HG03025 (cell line): ENCODE results near the gene PIGL.
"Not testable (repeated sequence)": the region's sequence is repeated elsewhere in the genome, so short reads cannot be mapped to it uniquely, and the experiment has no call there.

Experiments used
- ATAC-seq: cut with Tn5 transposase; IDR thresholded peaks from one replicate; pipeline ENCODE4 v1.9.1; 2021; ENCODE audit warnings: mild to moderate bottlenecking, moderate library complexity; ENCODE audit not compliant: unreplicated experiment, low FRiP score

Gene PIGL

GRCh38 chr17:16215965-16216316, 1.1 kb upstream of the PIGL start:
- peak; percentile 3 for ATAC-seq

- ATAC-seq = not testable (repeated sequence)
Measured at GRCh38 chr17:16216341-16217001, 539 bp upstream of the PIGL start.

GRCh38 chr17:16222406-16222805, 5.4 kb downstream of the PIGL start:
- no peak for ATAC-seq

GRCh38 chr17:16229912-16230561, 13.0 kb downstream of the PIGL start:
- ATAC-seq = not testable (repeated sequence)

GRCh38 chr17:16232391-16232790, 15.4 kb downstream of the PIGL start:
- no peak for ATAC-seq

GRCh38 chr17:16239931-16240330, 22.9 kb downstream of the PIGL start:
- no peak for ATAC-seq

GRCh38 chr17:16241906-16242399, 24.9 kb downstream of the PIGL start:
- ATAC-seq = no peak

DNA sequence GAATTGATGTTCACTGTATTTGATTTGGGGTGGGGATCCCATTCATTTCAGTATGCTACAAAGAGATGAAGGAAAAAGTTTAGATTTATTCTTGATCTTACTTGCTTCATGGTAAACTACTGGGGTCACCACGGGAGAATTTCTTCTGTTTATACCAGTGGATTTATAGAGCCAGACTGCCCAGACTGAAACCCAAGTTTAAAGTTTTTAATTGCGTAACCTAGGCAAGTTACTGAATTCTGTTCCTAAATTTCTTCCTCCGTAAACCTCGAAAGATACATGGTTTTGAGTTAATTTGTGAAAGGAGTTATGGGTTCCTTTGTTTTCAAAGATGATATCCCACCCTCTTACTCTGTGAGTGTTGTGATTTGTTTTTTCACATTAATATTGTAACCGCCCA, 26.4 kb downstream of the PIGL start:
- ATAC-seq = no peak

DNA sequence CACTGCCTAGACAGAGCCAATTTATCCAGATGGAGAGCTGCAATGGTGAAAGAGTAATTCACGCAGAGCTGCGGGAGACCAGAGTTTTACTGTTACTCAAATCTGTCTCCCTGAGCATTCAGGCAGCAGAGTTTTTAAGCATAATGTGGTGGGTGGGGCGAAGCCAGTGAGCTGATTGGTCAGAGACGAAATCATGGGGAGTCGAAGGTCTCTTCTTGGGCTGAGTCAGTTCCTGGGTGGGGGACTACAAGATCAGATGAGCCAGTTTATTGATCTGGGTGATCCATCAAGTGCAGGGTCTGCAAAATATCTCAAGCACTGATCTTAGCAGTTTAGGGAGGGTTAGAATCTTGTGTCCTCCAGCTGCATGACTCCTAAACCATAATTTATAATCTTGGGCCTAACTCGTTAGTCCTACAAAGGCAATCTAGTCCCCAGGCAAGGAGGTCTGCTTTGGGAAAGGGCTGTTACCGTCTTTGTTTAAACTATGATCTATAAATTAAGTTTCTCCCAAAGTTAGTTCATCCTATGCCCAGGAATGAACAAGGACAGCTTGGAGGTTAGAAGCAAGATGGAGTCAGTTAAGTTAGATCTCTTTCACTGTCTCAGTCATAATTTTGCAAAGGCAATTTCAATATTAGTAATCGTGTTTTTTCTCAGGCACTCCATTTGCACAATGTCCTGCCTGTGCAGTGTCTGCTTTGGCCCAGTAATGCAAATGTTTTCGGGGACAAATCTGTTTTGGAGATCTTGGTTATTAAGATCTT, 27.0 kb downstream of the PIGL start:
- no peak for ATAC-seq

GRCh38 chr17:16247586-16247984, 30.6 kb downstream of the PIGL start:
- no peak for ATAC-seq

DNA sequence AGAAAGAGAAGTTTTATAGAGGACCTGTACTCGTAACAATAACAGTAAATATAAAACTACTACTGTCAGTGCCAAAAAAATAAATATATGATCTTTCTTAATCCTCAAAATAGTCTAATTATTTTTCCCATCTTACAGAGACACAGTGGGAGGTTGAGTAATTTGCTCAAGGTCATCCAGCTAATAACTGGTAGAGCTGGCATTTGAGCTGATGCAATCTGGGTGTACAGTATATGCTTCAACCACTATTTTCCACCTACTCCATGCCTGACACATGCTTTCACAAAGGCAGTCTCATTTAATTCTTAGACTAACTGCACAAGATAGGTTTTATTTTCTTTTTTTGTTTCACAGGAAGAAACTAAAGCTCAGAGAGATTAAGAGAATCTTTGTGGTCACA, 33.6 kb downstream of the PIGL start:
- ATAC-seq = no peak

DNA sequence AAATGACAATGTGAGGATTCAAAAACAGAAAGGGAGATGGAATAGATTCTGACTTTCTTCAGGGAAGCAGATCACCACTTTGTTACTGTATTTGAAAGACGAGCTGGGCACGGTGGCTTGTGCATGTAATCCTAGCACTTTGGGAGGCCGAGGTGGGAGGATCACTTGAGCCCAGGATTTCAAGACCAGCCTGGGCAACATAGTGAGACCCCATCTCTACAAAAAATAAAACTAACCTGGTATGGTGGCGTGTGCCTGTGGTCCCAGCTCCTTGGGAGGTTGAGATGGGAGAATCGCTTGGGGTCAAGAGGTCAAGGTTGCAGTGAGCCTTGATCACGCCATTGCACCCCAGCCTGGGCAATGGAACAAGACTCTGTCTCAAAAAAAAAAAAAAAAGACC, 34.0 kb downstream of the PIGL start:
- no peak for ATAC-seq

GRCh38 chr17:16251556-16251955, 34.5 kb downstream of the PIGL start:
- no peak for ATAC-seq

GRCh38 chr17:16254773-16255400, 37.9 kb downstream of the PIGL start:
- no peak for ATAC-seq

- ATAC-seq = no peak
Measured at GRCh38 chr17:16255481-16255921, 38.5 kb downstream of the PIGL start.

GRCh38 chr17:16258901-16259300, 41.9 kb downstream of the PIGL start:
- ATAC-seq = no peak

DNA sequence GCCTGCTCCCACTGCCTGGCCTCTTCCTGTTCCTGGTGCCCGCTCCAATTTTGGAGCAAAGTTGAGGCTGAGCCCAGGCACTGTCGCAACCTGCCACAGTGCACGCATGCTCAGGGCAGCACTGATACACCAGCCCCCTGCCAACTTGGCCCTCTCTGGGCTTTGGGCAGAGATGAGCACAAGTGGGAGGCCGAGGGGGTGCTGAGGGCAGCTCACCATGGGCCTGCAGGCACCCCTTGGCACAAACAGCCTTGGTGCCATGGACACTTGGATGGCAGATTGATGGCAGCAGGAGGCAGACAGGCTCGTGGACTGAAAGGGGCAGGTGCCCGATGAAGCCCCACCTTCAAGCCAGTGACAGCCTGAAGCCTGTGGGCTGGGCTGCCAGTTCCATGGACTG, 42.9 kb downstream of the PIGL start:
- ATAC-seq = no peak

- ATAC-seq = no peak
Measured at GRCh38 chr17:16261049-16261448, 44.0 kb downstream of the PIGL start.

DNA sequence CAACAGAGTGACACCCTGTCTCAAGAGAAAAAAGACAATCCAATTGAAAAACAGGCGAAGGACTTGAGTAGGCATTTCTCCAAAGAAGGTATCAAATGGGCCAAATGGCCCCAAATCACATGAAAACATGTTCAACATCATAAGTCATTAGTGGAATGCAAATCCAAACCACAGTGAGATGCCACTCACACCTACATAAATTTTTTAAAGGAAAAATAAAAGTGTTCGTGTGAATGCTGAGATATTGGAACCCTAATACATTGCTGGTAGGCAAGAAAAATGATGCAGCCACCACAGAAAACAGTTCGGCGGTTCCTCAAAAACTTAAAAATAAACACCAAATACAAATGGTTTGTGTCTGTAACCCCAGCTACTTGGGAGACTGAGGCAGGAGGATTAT, 45.2 kb downstream of the PIGL start:
- ATAC-seq = no peak

DNA sequence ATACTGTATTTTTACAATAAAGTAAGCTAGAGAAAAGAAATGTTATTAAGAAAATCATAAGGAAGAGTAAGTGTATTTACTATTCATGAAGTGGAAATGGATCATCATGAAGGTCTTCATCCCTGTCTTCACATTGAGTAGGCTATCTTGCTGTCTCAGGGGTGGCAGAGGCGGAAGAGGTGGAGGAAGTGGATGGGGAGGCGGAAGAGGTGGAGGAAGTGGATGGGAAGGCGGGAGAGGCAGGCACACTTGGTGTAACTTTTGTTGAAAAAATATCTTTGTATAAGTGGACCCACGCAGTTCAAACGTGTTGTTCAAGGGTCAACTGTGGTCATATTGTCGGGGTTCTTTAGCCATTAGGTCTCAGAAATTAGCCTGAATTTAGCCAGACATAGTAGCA, 50.2 kb downstream of the PIGL start:
- no peak for ATAC-seq

- ATAC-seq = no peak
Measured at GRCh38 chr17:16269658-16270057, 52.6 kb downstream of the PIGL start.
